Mesothelial cell of epicardium (in vitro differentiated cells): ENCODE results near the gene BANP. TPM values are rescaled to one million over a fixed set of nuclear protein-coding genes. Genes with fewer than 3 reads are reported as not detected.
"Not testable (repeated sequence)": the region's sequence is repeated elsewhere in the genome, so short reads cannot be mapped to it uniquely, and the experiment has no call there.

Source experiments
- DNase-seq, 2 experiments: peaks; one replicate each; pipeline ENCODE4 v3.0.0; 2021; ENCODE audit warnings: low spot score in 2 of 2; ENCODE audit not compliant: unreplicated experiment in 2 of 2
- H3K27ac Mint-ChIP-seq: 2 replicates; pipeline ENCODE4 v1.8.0; 2021; ENCODE audit warnings: mixed read lengths
- H3K27me3 Mint-ChIP-seq: 2 replicates; pipeline ENCODE4 v1.8.0; 2021; ENCODE audit warnings: low read depth, mixed read lengths
- H3K36me3 Mint-ChIP-seq: 2 replicates; pipeline ENCODE4 v1.8.0; 2021; ENCODE audit warnings: mixed read lengths
- H3K4me1 Mint-ChIP-seq: 2 replicates; pipeline ENCODE4 v1.8.0; 2021; ENCODE audit warnings: mixed read lengths
- H3K4me3 Mint-ChIP-seq: 2 replicates; pipeline ENCODE4 v1.8.0; 2021; ENCODE audit warnings: mild to moderate bottlenecking, moderate library complexity, mixed read lengths
- H3K9me3 Mint-ChIP-seq: 2 replicates; pipeline ENCODE4 v1.8.0; 2021; ENCODE audit warnings: mixed read lengths
- total RNA-seq: library from RNA; stranded (reverse); gene quantifications from 3 replicates; pipeline ENCODE4 v1.2.1, GENCODE V29; 2021
- TF ChIP-seq, protein P1 (sequence below): fragments of 200-600 bp; sonication (generic); IDR thresholded peaks from one replicate; pipeline ENCODE4 v1.5.0; 2021; ENCODE audit warnings: antibody characterized with exemption; ENCODE audit not compliant: unreplicated experiment

The BANP gene
- total RNA-seq, 1 donor from 2014 or later = 43.6 TPM

DNA sequence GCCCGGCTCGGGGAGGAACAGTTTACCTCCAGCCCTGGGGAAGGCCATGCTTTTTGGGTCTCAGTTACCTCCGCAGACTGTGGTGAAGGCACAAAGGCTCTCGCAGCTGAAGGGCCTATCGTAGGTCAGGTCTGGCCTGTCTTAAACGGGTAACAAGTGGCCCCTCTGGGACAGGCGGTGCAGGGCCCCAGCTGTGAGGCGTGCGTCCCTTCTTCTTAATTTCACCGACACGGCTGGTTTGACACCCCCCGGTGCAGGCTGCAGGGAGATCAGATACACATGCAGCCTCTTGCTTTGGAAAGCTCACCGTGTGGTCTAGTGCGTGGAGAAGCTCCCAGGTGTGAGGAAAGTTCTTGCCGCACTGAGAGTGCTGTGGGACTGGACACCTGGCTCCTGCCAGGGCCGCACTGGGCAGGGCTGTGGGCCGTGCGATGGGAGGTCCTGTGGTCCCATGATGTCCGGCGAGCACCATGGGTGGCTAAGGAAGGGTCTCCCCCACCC, 162.4 kb downstream of the BANP start:
- H3K4me3 Mint-ChIP-seq = no peak overlapping the region
- H3K4me1 Mint-ChIP-seq = peaks cover 23% of the 10 kb centered on the region
- no peaks in the 10 kb centered on the region for H3K36me3 Mint-ChIP-seq
- TF ChIP-seq, protein P1, sequence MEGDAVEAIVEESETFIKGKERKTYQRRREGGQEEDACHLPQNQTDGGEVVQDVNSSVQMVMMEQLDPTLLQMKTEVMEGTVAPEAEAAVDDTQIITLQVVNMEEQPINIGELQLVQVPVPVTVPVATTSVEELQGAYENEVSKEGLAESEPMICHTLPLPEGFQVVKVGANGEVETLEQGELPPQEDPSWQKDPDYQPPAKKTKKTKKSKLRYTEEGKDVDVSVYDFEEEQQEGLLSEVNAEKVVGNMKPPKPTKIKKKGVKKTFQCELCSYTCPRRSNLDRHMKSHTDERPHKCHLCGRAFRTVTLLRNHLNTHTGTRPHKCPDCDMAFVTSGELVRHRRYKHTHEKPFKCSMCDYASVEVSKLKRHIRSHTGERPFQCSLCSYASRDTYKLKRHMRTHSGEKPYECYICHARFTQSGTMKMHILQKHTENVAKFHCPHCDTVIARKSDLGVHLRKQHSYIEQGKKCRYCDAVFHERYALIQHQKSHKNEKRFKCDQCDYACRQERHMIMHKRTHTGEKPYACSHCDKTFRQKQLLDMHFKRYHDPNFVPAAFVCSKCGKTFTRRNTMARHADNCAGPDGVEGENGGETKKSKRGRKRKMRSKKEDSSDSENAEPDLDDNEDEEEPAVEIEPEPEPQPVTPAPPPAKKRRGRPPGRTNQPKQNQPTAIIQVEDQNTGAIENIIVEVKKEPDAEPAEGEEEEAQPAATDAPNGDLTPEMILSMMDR = no peak
- H3K9me3 Mint-ChIP-seq = no peaks in the 10 kb centered on the region
- H3K27ac Mint-ChIP-seq = no peak overlapping the region
- H3K27me3 Mint-ChIP-seq = no peaks in the 10 kb centered on the region
- no peak for DNase-seq

DNA sequence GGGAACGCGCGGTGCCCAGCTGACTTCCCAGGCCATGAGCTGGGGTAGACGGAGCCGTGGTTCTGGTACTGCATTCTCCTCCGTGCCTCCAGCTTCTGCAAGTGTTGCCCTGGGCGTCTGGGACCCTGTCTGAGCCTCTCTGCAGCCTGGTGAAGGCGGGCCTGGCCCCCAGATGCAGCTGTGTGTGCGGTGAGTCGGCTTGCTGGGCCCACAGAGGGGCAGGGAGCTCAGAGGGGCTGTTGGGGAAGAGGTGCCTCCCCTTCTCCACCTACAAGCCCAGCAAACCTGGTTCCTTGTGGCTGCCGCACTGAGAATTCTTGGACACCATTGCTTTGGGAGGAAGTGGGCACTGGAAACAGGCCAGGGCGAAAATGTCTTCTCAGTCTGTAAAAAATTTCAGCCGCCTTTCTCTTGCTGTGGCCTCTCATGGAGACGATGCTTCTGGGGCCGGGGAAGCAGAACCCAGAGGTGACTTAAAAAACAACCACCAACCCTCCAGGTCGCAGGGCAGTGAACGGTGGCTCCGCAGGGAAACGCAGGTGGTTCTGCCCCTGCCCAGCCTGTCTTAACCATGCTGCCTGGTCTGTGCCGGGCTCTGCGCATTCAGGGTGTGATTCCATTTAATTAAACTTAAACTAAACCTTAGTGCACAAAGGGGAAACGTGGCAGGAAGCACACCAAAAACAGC, 163.5 kb downstream of the BANP start:
- not testable (repeated sequence) for H3K9me3 Mint-ChIP-seq

DNA sequence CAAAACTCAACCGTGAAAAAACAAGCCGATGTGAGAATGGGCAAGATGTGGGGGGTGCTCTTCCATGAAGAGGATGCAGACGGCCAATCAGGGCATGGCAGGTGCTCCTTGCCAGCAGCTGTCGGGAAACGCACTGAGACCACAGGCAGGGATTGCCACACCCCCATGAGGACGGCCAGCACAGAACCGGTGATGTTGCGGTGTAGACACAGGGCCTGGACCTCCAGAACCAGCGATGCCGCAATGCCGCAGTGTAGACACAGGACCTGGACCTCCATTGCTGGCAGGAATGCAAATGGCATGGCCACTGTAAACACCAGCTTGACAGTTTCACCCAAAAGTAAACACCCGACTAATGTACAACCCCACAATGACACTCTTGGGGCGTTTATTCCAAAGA, 164.9 kb downstream of the BANP start:
- H3K27ac Mint-ChIP-seq = no peak overlapping the region
- H3K9me3 Mint-ChIP-seq = no peaks in the 10 kb centered on the region
- no peak overlapping the region for H3K4me3 Mint-ChIP-seq
- DNase-seq = no peak
- no peaks in the 10 kb centered on the region for H3K36me3 Mint-ChIP-seq
- TF ChIP-seq, protein P1 = no peak
- peaks cover 33% of the 10 kb centered on the region for H3K4me1 Mint-ChIP-seq
- H3K27me3 Mint-ChIP-seq = no peaks in the 10 kb centered on the region

More for the DNA sequence above, 163.5 kb downstream of the BANP start:
- H3K36me3 Mint-ChIP-seq, H3K4me3 Mint-ChIP-seq, H3K27me3 Mint-ChIP-seq, DNase-seq, H3K27ac Mint-ChIP-seq: not testable (repeated sequence)
- H3K4me1 Mint-ChIP-seq = peaks cover 33% of the 10 kb centered on the region

DNA sequence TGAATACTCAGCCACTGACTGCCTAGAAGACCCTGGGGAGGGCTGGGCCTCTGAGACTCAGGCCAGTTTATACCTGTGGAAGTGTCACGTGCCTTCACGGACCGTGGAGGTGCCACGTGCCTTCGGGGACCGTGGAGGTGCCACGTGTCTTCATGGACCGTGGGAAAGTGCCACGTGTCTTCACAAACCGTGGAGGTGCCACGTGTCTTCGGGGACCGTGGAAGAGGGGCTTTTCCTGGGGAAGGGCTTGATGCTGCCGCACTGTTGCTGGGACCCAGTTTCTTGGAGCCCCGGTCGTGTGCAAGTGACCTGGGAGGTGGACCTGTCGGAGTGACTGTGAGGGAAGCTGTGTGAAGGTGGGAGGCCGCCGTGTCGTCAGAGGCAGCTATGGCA, 166.2 kb downstream of the BANP start:
- Mint-ChIP-seq H3K4me1 (peaks cover 46% of the 10 kb centered on the region), H3K36me3 (no peaks in the 10 kb centered on the region), H3K9me3 (no peaks in the 10 kb centered on the region), H3K27ac (no peak overlapping the region), H3K4me3 (no peak overlapping the region), H3K27me3 (no peaks in the 10 kb centered on the region)
- TF ChIP-seq, protein P1 = no peak
- DNase-seq = no peak

DNA sequence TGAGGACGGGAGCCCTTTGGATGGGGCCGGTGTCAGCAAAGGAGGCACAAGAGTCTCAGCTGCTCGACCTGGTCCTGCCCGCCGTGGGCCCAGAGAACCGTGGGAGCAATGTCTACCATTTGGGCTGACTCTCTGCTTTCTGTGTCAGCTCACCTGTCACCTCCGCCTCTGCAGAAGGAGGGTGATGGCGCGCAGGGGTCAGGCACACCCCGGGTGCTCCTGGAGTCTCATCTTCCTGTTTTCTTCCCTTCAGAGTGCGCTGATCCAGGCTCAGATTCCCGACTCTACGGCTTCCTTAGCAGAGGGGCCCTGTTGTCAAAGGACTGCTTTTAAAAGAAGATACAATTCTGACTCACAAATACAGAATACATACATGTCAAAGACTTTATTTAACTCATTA, 167.1 kb downstream of the BANP start:
- TF ChIP-seq, protein P1 = no peak
- Mint-ChIP-seq H3K27ac (peak overlapping the region; percentile 85), H3K4me3 (no peak overlapping the region), H3K36me3 (no peaks in the 10 kb centered on the region), H3K27me3 (no peaks in the 10 kb centered on the region), H3K4me1 (peaks cover 47% of the 10 kb centered on the region), H3K9me3 (no peaks in the 10 kb centered on the region)
- DNase-seq = no peak

DNA sequence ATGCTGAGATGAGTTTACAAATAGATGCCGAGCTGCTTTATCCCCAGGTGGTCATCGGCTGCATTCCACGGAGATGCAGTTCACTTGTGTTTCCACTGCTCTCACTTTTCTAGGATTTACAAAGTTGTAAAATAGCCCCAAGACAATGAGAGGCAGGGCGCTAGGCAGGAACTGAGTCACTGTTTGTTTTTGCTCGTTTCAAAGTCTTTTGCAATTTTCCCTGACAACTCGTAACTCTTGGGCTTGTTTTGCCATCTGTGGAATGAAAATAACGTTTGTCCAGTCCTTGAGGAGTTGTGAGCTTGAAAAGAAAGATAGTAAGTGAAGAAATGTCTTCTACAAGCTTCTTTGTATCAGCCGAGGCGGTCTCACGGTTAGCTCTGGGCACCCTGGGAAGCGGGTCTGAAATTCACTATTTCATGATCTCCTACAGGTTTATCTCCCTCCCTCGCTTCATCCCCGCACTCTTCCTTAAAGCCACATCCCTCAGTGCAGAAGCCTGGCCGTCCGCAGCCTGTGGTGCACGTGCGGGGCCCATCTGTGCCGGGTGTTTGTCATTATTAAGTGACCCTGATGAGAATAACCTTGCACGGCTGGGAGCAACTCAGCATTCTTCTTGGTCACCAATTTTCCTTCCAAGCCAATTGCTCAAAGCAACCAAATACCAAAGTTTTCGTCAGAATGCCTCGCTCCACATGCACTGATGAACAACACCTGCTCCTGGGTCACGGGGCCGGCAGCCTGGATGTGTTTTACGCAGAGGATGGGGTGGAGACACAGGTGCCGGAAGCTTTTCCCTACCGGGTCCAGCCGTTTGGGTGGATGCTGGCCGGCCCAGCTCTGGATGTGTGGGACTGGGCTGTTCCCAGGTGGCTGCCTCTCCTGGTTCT, 167.9 kb downstream of the BANP start:
- not testable (repeated sequence) for H3K36me3 Mint-ChIP-seq, H3K9me3 Mint-ChIP-seq, H3K4me3 Mint-ChIP-seq, H3K27me3 Mint-ChIP-seq, DNase-seq
- Mint-ChIP-seq H3K27ac (peak overlapping the region; percentile 85), H3K4me1 (peaks cover 47% of the 10 kb centered on the region)

DNA sequence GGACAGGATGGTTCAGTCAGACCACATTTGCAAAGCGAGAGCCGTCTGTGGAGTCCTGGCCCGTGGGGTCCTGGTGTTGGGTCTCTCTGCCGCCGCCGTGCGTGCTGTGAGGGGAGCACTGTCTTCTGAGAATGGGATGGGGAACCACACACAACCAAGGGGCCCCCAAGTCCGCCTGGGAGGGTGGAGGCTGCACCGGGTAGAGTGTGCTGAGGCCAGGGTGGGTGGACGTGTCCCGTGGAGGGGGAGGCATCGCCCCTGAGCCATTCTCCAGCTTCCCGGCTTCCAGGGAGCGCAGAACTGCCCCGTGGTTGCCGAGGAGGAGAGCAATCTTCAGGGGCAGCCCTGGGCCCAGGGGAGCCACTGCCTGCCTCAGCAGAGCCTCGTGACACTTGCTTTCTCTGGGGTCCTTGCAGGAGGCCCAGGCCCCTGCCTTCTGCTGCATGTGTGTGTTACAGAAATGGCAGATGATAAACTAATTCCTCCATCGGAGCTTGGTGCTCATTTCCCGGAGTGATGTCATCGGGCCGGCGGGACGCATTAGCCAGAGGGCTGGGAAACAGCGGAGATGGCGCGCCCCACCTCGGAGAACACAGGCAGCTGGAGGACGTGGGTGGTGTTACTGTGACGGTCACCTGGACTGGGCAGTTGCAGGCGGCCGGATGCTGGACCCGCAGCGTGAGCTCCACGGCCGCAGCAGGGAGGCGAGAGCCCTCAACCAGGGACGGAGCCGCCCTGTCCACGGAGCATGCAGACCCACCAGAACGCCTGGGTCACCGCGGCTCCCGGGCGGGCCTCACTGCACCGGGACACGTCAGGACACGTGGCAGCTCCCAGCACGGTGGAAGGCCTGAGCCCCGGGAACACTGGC, 168.9 kb downstream of the BANP start:
- DNase-seq, H3K27me3 Mint-ChIP-seq: not testable (repeated sequence)
- peak overlapping the region; percentile 47 for H3K27ac Mint-ChIP-seq

More for the DNA sequence above, 168.9 kb downstream of the BANP start:
- peaks cover 47% of the 10 kb centered on the region for H3K4me1 Mint-ChIP-seq
- H3K4me3 Mint-ChIP-seq, H3K36me3 Mint-ChIP-seq, H3K9me3 Mint-ChIP-seq: not testable (repeated sequence)
